Body of pancreas (tissue), 4 donors: ENCODE measurements around the gene GDPGP1.

Source experiments
- CTCF ChIP-seq, 7 experiments: fragments of 450-650 bp in 4 of 7; fragments of 200-600 bp in 3 of 7; sonication (generic) in 3 of 7; IDR thresholded peaks; one replicate each; pipeline ENCODE4 v1.5.1; 2016 to 2019; ENCODE audit warnings: antibody characterized with exemption in 7 of 7
- POLR2A ChIP-seq, 3 donors: fragments of 450-650 bp; IDR thresholded peaks; one replicate each; pipeline ENCODE4 v1.6.1; 2016; ENCODE audit warnings: antibody characterized with exemption in 3 of 3, mild to moderate bottlenecking in 2 of 3

GRCh38 chr15:90262426-90262825, 28.4 kb downstream of the GDPGP1 start:
- TF ChIP-seq POLR2A (IDR thresholded peaks at IDR 0.05) = no peak
- no peak for TF ChIP-seq CTCF (IDR thresholded peaks at IDR 0.05)
